ENCODE data around the gene CCDC86. TPM values are rescaled to one million over a fixed set of nuclear protein-coding genes. Genes with fewer than 3 reads are reported as not detected.

The CCDC86 gene
- total and polyA plus RNA-seq, 7 donors, result 4.8 to 24.0 (median 10.0) TPM

DNA sequence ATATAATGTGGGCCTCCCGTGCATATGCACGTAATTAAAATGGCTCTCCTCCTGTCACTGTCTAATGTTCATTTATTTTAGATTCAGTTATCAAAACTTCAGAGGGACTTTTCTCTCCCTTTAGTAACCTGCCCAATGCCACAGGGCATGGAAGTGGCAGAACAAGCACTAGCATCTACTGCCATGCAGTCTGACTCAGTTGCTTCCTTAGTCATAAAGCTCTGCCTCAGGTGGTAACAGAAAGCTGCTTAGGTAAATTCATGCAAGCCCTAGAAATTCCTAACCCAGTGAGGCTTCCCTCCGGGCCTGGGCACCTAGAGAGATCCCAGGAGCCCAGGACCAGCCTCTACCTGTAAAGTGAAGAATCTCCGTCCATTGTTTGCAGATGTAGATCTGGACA is 55.6 kb downstream of the CCDC86 start:
- intact Hi-C loops (cut with DNase I), result no loop called here

DNA sequence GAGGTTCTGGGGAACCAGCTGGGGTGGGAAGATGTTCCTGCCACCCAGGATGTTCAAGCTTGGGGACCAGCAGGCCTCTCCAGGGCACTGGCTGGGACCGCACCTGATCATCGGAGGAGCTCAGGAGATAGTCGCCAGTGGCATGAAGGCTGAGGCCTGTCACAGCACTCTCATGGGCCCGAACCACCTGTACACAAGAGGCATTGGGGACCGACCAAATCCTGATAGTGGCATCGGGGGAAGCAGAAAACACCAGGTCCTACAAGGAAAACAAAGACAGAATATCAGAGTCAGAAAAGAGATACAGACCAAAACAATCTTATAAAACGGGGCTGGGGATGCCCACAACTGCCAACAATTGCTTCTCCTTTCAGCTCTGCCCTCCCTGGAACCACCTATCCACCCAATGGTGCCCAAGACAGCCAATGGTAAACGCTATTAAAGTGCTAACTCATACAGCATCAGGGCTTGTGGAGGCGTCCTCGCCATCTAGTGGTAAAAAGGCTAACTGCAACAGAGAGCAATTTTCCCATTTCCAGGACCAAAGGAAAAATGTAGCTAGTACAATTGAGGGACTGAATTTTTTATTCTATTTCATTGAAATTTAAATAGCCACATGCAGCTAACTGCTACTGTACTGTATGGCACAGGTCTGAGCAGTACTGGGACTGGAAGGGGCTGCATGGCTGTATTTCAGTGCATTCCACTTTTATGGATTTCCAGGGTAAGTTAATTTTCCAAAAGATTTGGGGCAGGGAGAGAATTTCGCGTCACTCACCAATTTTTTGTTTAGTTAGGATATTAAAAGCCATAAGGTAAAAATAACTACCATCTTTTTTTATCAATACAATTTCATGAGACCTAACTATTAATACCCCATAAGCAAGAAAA is 57.4 kb downstream of the CCDC86 start:
- WGBS, 2 donors, result 61 to 62% methylated on average over 12 of the region's 12 CpGs
- intact Hi-C loops (cut with DNase I), result loop anchor here (1.0 to 2.0 kb wide), 2 partner anchors 68 to 124 kb away; no protein-coding TSS in a partner anchor
- H3K4me3 ChIP-seq, result no peak overlapping the region
- TF ChIP-seq CTCF (IDR thresholded peaks at IDR 0.05) (peak; percentile 42 to 96 (median 92)), POLR2A (IDR thresholded peaks at IDR 0.05) (no peak)
- no peaks in the 10 kb centered on the region for H3K27me3 ChIP-seq
- peak; percentile 64 for DNase-seq
- H3K4me1 ChIP-seq, result peaks cover 0 to 11% (median 5%) of the 10 kb centered on the region in 4 donors
- H3K36me3 ChIP-seq, result peaks cover 63 to 90% (median 72%) of the 10 kb centered on the region in 4 donors
- peak overlapping the region in 1 of 4 donors; percentile 26 for H3K27ac ChIP-seq
- H3K9me3 ChIP-seq, result no peaks in the 10 kb centered on the region

More for the DNA sequence above, 55.6 kb downstream of the CCDC86 start:
- 92 to 95% methylated on average over 4 of the region's 4 CpGs for WGBS, 2 donors
- Histone ChIP-seq H3K27ac (no peak overlapping the region), H3K4me1 (peaks cover 0 to 6% (median 2%) of the 10 kb centered on the region in 4 donors), H3K4me3 (no peak overlapping the region), H3K36me3 (peaks cover 58 to 96% (median 71%) of the 10 kb centered on the region in 4 donors), H3K9me3 (no peaks in the 10 kb centered on the region), H3K27me3 (no peaks in the 10 kb centered on the region)
- TF ChIP-seq POLR2A (IDR thresholded peaks at IDR 0.05) (no peak), POLR2AphosphoS5 (IDR thresholded peaks at IDR 0.05) (no peak), CTCF (IDR thresholded peaks at IDR 0.05) (no peak), EP300 (IDR thresholded peaks at IDR 0.05) (no peak)
- no peak for DNase-seq

DNA sequence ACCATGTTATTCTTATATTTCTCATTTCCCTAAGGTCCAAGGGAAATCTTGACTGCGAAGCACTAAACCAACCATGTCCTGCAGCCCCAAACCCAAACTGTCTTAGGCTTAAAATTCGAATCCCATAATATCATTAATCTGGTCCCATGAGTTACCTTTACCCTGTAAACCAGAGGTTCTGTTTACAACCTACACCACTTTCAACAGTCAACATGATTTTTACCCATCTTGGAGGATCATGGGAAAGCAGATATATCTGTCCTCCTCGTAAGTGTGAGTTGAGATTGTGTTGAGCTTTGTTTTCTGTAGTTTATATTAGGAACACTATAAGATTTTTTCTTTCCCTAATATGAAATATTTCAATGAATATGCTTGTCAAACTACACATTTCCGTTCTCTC is 58.1 kb downstream of the CCDC86 start:
- no peak for DNase-seq
- TF ChIP-seq POLR2A (IDR thresholded peaks at IDR 0.05) (no peak), POLR2AphosphoS5 (IDR thresholded peaks at IDR 0.05) (no peak), CTCF (IDR thresholded peaks at IDR 0.05) (no peak), EP300 (IDR thresholded peaks at IDR 0.05) (no peak)
- WGBS, 2 donors, result 63 to 71% methylated on average over 4 of the region's 4 CpGs
- Histone ChIP-seq H3K36me3 (peaks cover 59 to 83% (median 69%) of the 10 kb centered on the region in 4 donors), H3K27ac (no peak overlapping the region), H3K4me1 (peaks cover 0 to 18% (median 12%) of the 10 kb centered on the region in 4 donors), H3K27me3 (no peaks in the 10 kb centered on the region), H3K9me3 (no peaks in the 10 kb centered on the region), H3K4me3 (no peak overlapping the region)
- intact Hi-C loops (cut with DNase I), result loop anchor here (1.0 to 10.0 kb wide), 3 partner anchors 69 to 435 kb away; partner anchors contain the start of genes DDB1 and TKFC

Other genes with a start within 250 kb of the CCDC86 start
- gene MS4A8, start 142.5 kb upstream of the CCDC86 start, total RNA-seq, result not detected
- 1 to 10 TPM; 3.6 to 9.6 (median 4.4) TPM for gene MS4A8, start 142.5 kb upstream of the CCDC86 start, polyA plus RNA-seq
- not detected for gene MS4A18, start 117.4 kb upstream of the CCDC86 start, total RNA-seq
- gene MS4A18, start 117.4 kb upstream of the CCDC86 start, polyA plus RNA-seq, result under 1 TPM in 1 of 3 donors, not detected in 2; 0.10 TPM
- not detected for gene MS4A15, start 85.2 kb upstream of the CCDC86 start, total RNA-seq
- under 1 TPM in 1 of 3 donors, not detected in 2; 0.04 TPM for gene MS4A15, start 85.2 kb upstream of the CCDC86 start, polyA plus RNA-seq
- gene MS4A10, start 56.8 kb upstream of the CCDC86 start, total RNA-seq, result not detected
- gene MS4A10, start 56.8 kb upstream of the CCDC86 start, polyA plus RNA-seq, result not detected
- under 1 TPM in 3 of 4 donors, not detected in 1; 0.27 to 0.83 (median 0.71) TPM for gene PTGDR2, start 13.8 kb downstream of the CCDC86 start, total RNA-seq
- 1 to 10 TPM in 2 of 3 donors, under 1 TPM in 1; 0.60 to 2.2 (median 1.4) TPM for gene PTGDR2, start 13.8 kb downstream of the CCDC86 start, polyA plus RNA-seq
- gene ZP1, start 25.4 kb downstream of the CCDC86 start, total RNA-seq, result not detected
- under 1 TPM in 1 of 3 donors, not detected in 2; 0.15 TPM for gene ZP1, start 25.4 kb downstream of the CCDC86 start, polyA plus RNA-seq
- 10 to 100 TPM; 37.1 to 52.5 (median 38.9) TPM for gene PRPF19, start 64.5 kb downstream of the CCDC86 start, total RNA-seq
- gene PRPF19, start 64.5 kb downstream of the CCDC86 start, polyA plus RNA-seq, result 10 to 100 TPM; 41.2 to 92.3 (median 42.0) TPM
- 100 to 1,000 TPM in 2 of 4 donors, 10 to 100 TPM in 2; 86.2 to 115 (median 98.4) TPM for gene TMEM109, start 72.0 kb downstream of the CCDC86 start, total RNA-seq
- gene TMEM109, start 72.0 kb downstream of the CCDC86 start, polyA plus RNA-seq, result 10 to 100 TPM; 16.2 to 57.7 (median 17.3) TPM
- gene TMEM132A, start 82.3 kb downstream of the CCDC86 start, total RNA-seq, result 10 to 100 TPM in 1 of 4 donors, 1 to 10 TPM in 2, under 1 TPM in 1; 0.49 to 17.4 (median 2.9) TPM
- gene TMEM132A, start 82.3 kb downstream of the CCDC86 start, polyA plus RNA-seq, result 1 to 10 TPM in 2 of 3 donors, under 1 TPM in 1; 0.60 to 8.5 (median 2.3) TPM
- gene SLC15A3, start 110.1 kb downstream of the CCDC86 start, total RNA-seq, result 10 to 100 TPM; 12.8 to 43.9 (median 28.6) TPM
- gene SLC15A3, start 110.1 kb downstream of the CCDC86 start, polyA plus RNA-seq, result 10 to 100 TPM; 13.8 to 32.0 (median 21.3) TPM
- gene CD6, start 129.6 kb downstream of the CCDC86 start, total RNA-seq, result 1 to 10 TPM in 2 of 4 donors, under 1 TPM in 1, not detected in 1; 0.81 to 1.9 (median 1.2) TPM
- 10 to 100 TPM in 1 of 3 donors, under 1 TPM in 2; under 0.01 to 14.1 (median 0.23) TPM for gene CD6, start 129.6 kb downstream of the CCDC86 start, polyA plus RNA-seq